Memory B cell (primary cell): ENCODE results near the gene FAM83G.
A peak's percentile ranks its signal among the peaks of the same experiment; 100 is the strongest.
"Not testable (repeated sequence)": the region's sequence is repeated elsewhere in the genome, so short reads cannot be mapped to it uniquely, and the experiment has no call there.

Experiments used
- ATAC-seq: fragments of 150-1000 bp; cut with Tn5 transposase; 2 replicates; pipeline ENCODE4 v1.10.0; 2021; ENCODE audit warnings: low read depth, mild to moderate bottlenecking, moderate library complexity
- DNase-seq, 2 donors: peaks; one replicate each; pipeline ENCODE4 v3.0.0; 2022; ENCODE audit warnings: low spot score in 2 of 2
- H3K27ac Mint-ChIP-seq: one replicate; pipeline ENCODE4 v1.8.0; 2022; ENCODE audit warnings: mild to moderate bottlenecking, moderate library complexity, mixed read lengths
- H3K27me3 Mint-ChIP-seq: one replicate; pipeline ENCODE4 v1.8.0; 2022; ENCODE audit warnings: mixed read lengths
- H3K36me3 Mint-ChIP-seq: one replicate; pipeline ENCODE4 v1.8.0; 2022; ENCODE audit warnings: mild to moderate bottlenecking, mixed read lengths
- H3K4me1 Mint-ChIP-seq: one replicate; pipeline ENCODE4 v1.8.0; 2022; ENCODE audit warnings: mixed read lengths
- H3K4me3 Mint-ChIP-seq: one replicate; pipeline ENCODE4 v1.8.0; 2022; ENCODE audit warnings: mild to moderate bottlenecking, moderate library complexity, mixed read lengths
- H3K9me3 Mint-ChIP-seq: one replicate; pipeline ENCODE4 v1.8.0; 2022; ENCODE audit warnings: mixed read lengths

The FAM83G gene

GRCh38 chr17:18957831-18958230, 46.7 kb downstream of the FAM83G start:
- H3K36me3 Mint-ChIP-seq = no peaks in the 10 kb centered on the region
- no peaks in the 10 kb centered on the region for H3K9me3 Mint-ChIP-seq
- H3K4me3 Mint-ChIP-seq = no peak overlapping the region
- DNase-seq (no peak), ATAC-seq (no peak)
- no peaks in the 10 kb centered on the region for H3K27me3 Mint-ChIP-seq
- no peak overlapping the region for H3K27ac Mint-ChIP-seq
- H3K4me1 Mint-ChIP-seq = peaks cover 7% of the 10 kb centered on the region

- Mint-ChIP-seq H3K9me3 (no peaks in the 10 kb centered on the region), H3K36me3 (no peaks in the 10 kb centered on the region), H3K27me3 (no peaks in the 10 kb centered on the region), H3K4me3 (no peak overlapping the region), H3K27ac (no peak overlapping the region), H3K4me1 (peaks cover 7% of the 10 kb centered on the region)
- ATAC-seq (no peak), DNase-seq (no peak)
Measured at GRCh38 chr17:18956581-18956980, 48.0 kb downstream of the FAM83G start.

- not testable (repeated sequence) for H3K9me3 Mint-ChIP-seq, DNase-seq, H3K27me3 Mint-ChIP-seq, H3K36me3 Mint-ChIP-seq, ATAC-seq, H3K4me1 Mint-ChIP-seq, H3K27ac Mint-ChIP-seq, H3K4me3 Mint-ChIP-seq
Measured at GRCh38 chr17:18956021-18956420, 48.5 kb downstream of the FAM83G start.

- H3K27me3 Mint-ChIP-seq = peaks cover 4% of the 10 kb centered on the region
- peaks cover 3% of the 10 kb centered on the region for H3K4me1 Mint-ChIP-seq
- no peaks in the 10 kb centered on the region for H3K9me3 Mint-ChIP-seq
- no peaks in the 10 kb centered on the region for H3K36me3 Mint-ChIP-seq
- DNase-seq (no peak), ATAC-seq (no peak)
- no peak overlapping the region for H3K4me3 Mint-ChIP-seq
- H3K27ac Mint-ChIP-seq = no peak overlapping the region
Measured at GRCh38 chr17:18955009-18955408, 49.6 kb downstream of the FAM83G start.

- DNase-seq = no peak
- H3K27me3 Mint-ChIP-seq = peaks cover 4% of the 10 kb centered on the region
- H3K9me3 Mint-ChIP-seq = no peaks in the 10 kb centered on the region
- no peak overlapping the region for H3K4me3 Mint-ChIP-seq
- ATAC-seq = no peak
- no peaks in the 10 kb centered on the region for H3K36me3 Mint-ChIP-seq
- peaks cover 3% of the 10 kb centered on the region for H3K4me1 Mint-ChIP-seq
- no peak overlapping the region for H3K27ac Mint-ChIP-seq
Measured at GRCh38 chr17:18954321-18954720, 50.2 kb downstream of the FAM83G start.

- Mint-ChIP-seq H3K9me3 (no peaks in the 10 kb centered on the region), H3K27ac (no peak overlapping the region), H3K36me3 (no peaks in the 10 kb centered on the region), H3K4me3 (no peak overlapping the region), H3K4me1 (peaks cover 3% of the 10 kb centered on the region), H3K27me3 (peaks cover 4% of the 10 kb centered on the region)
- DNase-seq = no peak
- ATAC-seq = no peak
Measured at GRCh38 chr17:18953231-18953728, 51.3 kb downstream of the FAM83G start.

GRCh38 chr17:18951941-18952842, 52.4 kb downstream of the FAM83G start, which contains the start of gene SLC5A10:
TSS of gene SLC5A10 (plus strand) at chr17:18952165. CDS start at chr17:18952206, 41 bp downstream.
- H3K27ac Mint-ChIP-seq = no peak within 1 kb of the TSS
- DNase-seq = no peak
- peaks cover 3% of the 10 kb centered on the region for H3K4me1 Mint-ChIP-seq
- no peaks in the 10 kb centered on the region for H3K9me3 Mint-ChIP-seq
- H3K27me3 Mint-ChIP-seq = peaks cover 9% of the 10 kb centered on the region
- no peaks in the 10 kb centered on the region for H3K36me3 Mint-ChIP-seq
- H3K4me3 Mint-ChIP-seq = no peak within 1 kb of the TSS
- ATAC-seq = no peak

- Mint-ChIP-seq H3K27ac (no peak overlapping the region), H3K4me1 (peaks cover 3% of the 10 kb centered on the region), H3K27me3 (peaks cover 14% of the 10 kb centered on the region), H3K4me3 (no peak overlapping the region), H3K9me3 (no peaks in the 10 kb centered on the region), H3K36me3 (no peaks in the 10 kb centered on the region)
- DNase-seq (no peak), ATAC-seq (no peak)
Measured at GRCh38 chr17:18950944-18951905, 53.3 kb downstream of the FAM83G start.

- Mint-ChIP-seq H3K4me1 (no peaks in the 10 kb centered on the region), H3K27me3 (peaks cover 19% of the 10 kb centered on the region), H3K4me3 (no peak overlapping the region), H3K9me3 (no peaks in the 10 kb centered on the region), H3K27ac (no peak overlapping the region), H3K36me3 (no peaks in the 10 kb centered on the region)
- no peak for DNase-seq
- no peak for ATAC-seq
Measured at GRCh38 chr17:18950346-18950745, 54.2 kb downstream of the FAM83G start.

GRCh38 chr17:18949566-18949965, 55.0 kb downstream of the FAM83G start:
- ATAC-seq (no peak), DNase-seq (no peak)
- H3K27ac Mint-ChIP-seq = no peak overlapping the region
- no peaks in the 10 kb centered on the region for H3K36me3 Mint-ChIP-seq
- peaks cover 5% of the 10 kb centered on the region for H3K4me1 Mint-ChIP-seq
- no peak overlapping the region for H3K4me3 Mint-ChIP-seq
- no peaks in the 10 kb centered on the region for H3K9me3 Mint-ChIP-seq
- peaks cover 23% of the 10 kb centered on the region for H3K27me3 Mint-ChIP-seq

GRCh38 chr17:18948476-18949006, 56.0 kb downstream of the FAM83G start:
- Mint-ChIP-seq H3K36me3 (no peaks in the 10 kb centered on the region), H3K27ac (no peak overlapping the region)

GRCh38 chr17:18947866-18948265, 56.7 kb downstream of the FAM83G start:
- H3K9me3 Mint-ChIP-seq = no peaks in the 10 kb centered on the region
- DNase-seq (no peak), ATAC-seq (no peak)
- H3K4me1 Mint-ChIP-seq = peaks cover 9% of the 10 kb centered on the region
- H3K27me3 Mint-ChIP-seq = peaks cover 24% of the 10 kb centered on the region
- H3K4me3 Mint-ChIP-seq = no peak overlapping the region
- H3K27ac Mint-ChIP-seq = no peak overlapping the region
- no peaks in the 10 kb centered on the region for H3K36me3 Mint-ChIP-seq

More at GRCh38 chr17:18948476-18949006, 56.0 kb downstream of the FAM83G start:
- DNase-seq = no peak
- ATAC-seq = no peak
- Mint-ChIP-seq H3K4me3 (no peak overlapping the region), H3K27me3 (peaks cover 24% of the 10 kb centered on the region), H3K9me3 (no peaks in the 10 kb centered on the region), H3K4me1 (peaks cover 9% of the 10 kb centered on the region)

- Mint-ChIP-seq H3K4me1 (peaks cover 9% of the 10 kb centered on the region), H3K4me3 (no peak overlapping the region), H3K27ac (no peak overlapping the region), H3K9me3 (no peaks in the 10 kb centered on the region), H3K27me3 (peaks cover 27% of the 10 kb centered on the region), H3K36me3 (no peaks in the 10 kb centered on the region)
- ATAC-seq (no peak), DNase-seq (no peak)
Measured at GRCh38 chr17:18946536-18946935, 58.0 kb downstream of the FAM83G start.

GRCh38 chr17:18944646-18945045, 59.9 kb downstream of the FAM83G start:
- H3K4me1 Mint-ChIP-seq = peaks cover 9% of the 10 kb centered on the region
- peak overlapping the region; percentile 4 for H3K4me3 Mint-ChIP-seq
- peaks cover 29% of the 10 kb centered on the region for H3K27me3 Mint-ChIP-seq
- ATAC-seq = peak; percentile 94
- H3K9me3 Mint-ChIP-seq = no peaks in the 10 kb centered on the region
- no peaks in the 10 kb centered on the region for H3K36me3 Mint-ChIP-seq
- H3K27ac Mint-ChIP-seq = no peak overlapping the region
- no peak for DNase-seq
